Stimulated activated naive CD8-positive, alpha-beta T cell treated with anti-CD3 and anti-CD28 coated beads, Interleukin-15, Interleukin-2, amounts not matched to agents 100 U/mL and 50 U/mL, for 24 hours (primary cell): ENCODE measurements around the gene PHACTR3.
A peak's percentile ranks its signal among the peaks of the same experiment; 100 is the strongest.
"Not testable (repeated sequence)": the region's sequence is repeated elsewhere in the genome, so short reads cannot be mapped to it uniquely, and the experiment has no call there.

ENCODE experiments used
- ATAC-seq: fragments of 150-1000 bp; cut with Tn5 transposase; one replicate; pipeline ENCODE4 v1.10.0; 2021
- DNase-seq: peaks from one replicate; pipeline ENCODE4 v3.0.0; 2021

The PHACTR3 gene

DNA sequence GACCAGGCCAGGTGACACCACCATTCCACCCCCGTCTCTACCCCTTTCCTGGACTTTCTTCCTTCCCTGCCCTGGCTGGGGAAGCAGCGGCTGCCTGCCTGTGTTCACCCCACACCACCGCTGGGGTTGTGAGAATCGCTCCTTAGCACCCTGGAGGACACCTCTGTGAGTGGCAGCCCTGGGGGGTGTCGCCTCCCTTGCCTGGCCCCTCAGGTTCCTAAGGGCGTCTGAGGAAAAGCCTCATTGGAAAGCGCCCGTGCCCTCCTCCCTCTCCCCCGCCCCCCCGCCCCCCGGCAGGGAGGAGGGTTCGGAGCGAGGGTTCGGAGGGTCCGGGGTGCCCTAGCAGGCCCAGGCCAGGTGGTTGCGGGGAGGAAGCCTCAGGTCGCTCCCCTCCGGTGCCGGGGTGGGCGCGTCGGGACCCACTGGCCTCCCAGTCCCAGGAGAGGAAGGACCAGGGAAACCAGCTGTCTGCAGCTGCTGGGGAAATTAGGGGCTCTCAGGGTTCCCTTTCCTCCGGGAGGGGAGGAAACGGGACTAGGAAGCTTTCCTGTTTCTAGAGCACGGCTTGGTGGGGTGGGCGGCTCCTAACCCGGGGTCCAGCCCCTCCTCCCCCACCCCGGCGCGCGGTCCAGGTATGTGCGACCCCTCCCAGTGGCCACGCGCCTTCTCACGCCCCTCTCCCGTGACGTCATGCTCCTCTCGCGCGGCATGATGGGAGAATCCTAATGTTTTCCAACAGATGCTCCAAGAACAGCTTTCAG, at the start of gene PHACTR3:
PHACTR3 (plus strand) TSS at position 760 of the 761 bp plus-strand sequence. CDS start 475 bp downstream, outside the sequence.
- ATAC-seq (no peak), DNase-seq (no peak)

DNA sequence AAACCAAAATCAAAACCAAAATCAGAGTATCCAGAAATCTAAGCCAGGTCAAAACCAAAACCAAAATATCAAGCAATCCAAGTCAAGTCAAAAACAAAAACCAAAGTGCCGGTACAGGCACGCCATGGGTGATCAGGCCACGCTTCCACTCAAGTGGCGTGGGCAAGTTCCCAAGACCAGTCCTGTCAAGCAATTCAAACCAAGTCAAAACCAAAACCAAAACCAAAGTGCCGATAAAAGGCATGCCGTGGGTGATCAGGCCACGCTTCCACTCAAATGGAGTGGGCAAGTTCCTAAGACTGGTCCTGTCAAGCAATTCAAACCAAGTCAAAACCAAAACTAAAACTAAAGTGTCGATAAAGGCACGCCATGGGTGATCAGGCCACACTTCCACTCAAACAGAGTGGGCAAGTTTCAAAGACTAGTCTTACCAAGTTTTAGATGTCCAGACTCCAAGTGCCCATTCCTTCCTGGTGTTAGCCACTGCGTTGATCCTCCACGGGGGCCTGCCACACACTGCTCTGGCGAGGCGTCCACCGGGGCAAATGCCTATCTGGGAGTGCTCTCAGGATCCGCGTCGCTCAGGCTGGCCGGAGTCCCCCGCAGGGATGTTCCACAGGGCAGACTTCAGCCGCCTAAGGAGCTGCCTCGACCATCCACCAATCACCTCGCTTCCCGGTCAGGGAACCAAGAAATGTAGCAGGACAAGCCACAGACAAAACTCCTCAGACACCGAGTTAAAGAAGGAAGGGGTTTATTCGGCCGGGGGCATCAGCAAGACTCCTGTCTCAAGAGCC, 46.4 kb upstream of the PHACTR3 start:
- DNase-seq, ATAC-seq: not testable (repeated sequence)

DNA sequence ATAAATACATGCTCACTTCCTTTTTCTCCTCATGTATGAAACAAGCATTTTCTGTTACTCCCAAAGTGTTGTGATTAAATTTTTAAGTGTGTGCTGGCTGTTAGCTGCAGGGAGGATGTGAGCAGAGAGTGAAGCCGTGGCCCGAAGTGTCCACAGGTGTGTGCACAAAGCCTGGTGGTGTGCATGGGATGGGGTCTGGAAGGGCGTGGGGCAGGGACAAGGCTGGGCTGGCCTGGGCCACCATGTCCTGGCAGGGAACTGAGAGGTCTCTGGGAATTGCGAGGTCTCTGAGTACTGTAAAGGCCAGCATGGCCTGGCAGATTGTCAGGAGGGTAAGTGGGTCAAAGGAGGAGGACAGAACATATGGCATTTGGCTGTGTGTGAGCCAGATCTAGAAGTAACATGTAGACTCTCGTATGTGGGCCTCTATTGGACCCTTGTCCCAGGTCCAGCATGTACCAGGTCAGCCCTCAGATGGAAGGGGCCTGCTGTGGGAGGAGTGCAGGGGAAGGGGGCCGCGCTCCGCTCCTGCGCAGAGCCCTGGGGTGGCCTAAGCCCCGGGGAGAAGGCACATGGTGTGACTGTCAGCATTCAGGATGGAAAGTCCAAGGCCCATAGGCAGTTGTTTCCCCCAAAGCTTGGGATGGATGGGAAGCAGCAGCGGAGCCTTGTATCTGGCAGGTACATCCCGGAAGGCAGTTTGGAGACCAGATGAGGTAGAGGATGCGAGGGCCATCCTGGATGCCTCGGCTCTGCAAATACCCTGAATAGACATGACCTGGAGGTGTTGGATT, 45.1 kb upstream of the PHACTR3 start:
- no peak for ATAC-seq

DNA sequence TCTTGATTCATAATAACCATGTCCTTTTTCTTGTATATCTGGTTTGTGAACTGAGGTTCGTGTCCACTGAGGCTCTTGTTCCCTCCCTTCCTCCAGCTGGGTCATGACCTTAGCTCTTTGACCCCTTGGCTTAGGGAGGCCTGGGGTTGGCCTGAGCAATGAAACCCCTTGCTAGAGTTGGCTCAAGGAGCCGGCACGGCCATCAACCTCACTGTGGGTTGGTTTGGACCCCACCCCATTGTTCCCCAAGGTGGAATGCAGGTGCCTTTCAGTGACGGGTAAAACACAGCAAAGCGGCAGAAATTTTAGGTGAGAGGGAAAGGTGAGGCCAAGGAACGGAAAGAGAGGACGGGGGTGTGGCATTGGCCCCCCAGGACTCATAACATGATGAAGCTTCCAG, 44.5 kb upstream of the PHACTR3 start:
- DNase-seq (no peak), ATAC-seq (no peak)

More for the DNA sequence above, 45.1 kb upstream of the PHACTR3 start:
- no peak for DNase-seq

DNA sequence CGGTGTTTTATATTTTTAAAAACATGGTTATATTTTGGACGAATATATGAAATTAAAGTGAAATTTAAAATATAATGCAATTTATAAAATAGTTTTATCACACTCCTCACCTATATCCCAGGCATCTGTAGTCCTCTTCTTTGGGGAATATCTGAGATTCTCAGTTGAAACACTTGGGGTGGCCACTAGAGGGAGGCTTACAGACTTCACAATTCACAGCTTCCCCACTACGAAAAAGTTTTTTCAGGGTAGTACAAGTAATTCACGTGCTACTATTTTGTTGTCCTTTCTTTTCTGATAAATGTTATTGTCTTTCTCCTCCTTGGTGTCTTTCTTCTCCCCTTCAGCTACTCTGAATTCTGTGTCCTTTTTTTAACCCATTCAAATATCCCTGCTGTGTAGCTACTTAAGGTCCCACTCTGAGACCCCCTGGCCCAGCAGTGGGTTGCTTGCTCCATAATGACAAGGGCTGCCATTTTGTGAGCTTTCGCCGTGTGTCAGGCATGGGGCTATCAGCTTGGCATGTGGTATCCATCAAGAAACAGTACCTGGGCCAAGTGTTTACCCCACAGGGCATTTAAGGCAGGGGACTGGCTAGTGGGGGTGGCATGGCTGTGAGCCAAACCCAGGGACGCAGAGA, 43.6 kb upstream of the PHACTR3 start:
- DNase-seq (no peak), ATAC-seq (no peak)

DNA sequence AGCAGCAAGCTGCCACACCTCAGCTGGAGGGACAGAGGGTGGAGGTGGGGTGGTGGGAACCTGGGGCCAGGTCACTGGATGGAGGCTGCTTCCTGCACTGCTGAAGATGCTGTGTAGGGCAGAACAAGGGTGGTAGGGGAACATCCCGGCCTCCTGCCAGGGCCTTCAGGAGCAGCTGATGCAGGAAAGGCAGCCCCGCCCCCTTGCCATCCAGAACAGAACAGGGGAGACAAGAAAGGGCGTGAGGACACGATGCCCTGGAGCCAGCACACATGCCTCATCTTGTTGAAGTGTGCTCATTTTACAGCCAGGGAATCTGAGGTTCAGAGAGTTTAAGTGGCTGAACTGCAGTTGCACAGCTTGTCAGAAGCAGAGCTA, 43.1 kb upstream of the PHACTR3 start:
- DNase-seq = no peak
- ATAC-seq = no peak

DNA sequence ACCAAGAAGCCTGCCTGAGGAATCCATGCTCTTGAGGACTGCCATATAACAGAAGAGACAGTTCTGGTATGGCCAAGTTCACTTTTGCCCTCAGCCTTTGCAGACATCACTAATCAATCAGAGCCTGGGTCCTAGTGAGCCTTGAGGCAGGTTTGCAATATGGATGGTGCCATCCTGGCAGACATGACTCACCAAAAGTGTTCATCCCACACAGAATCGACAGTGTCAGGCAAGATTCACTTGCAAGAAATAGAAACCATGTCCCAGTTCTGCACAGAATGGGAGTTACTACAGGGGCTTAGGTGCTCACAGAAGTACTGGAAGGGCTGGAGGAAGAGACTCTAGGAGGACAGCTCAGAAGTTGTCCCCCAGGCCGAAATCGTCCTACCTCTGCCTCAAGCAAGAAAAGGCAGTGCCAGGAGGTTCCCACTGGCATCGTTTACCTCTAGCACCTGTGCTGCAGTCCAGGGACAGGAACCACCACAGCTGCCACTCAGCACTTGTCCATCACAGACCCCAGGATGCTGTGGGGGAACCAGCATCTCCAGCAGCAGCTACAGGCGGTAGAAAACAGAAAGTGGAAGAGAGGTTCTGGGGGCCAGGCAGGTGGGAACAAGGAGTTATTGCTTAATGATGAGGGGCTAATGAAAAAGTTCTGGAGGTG, 42.6 kb upstream of the PHACTR3 start:
- no peak for ATAC-seq
- DNase-seq = no peak

DNA sequence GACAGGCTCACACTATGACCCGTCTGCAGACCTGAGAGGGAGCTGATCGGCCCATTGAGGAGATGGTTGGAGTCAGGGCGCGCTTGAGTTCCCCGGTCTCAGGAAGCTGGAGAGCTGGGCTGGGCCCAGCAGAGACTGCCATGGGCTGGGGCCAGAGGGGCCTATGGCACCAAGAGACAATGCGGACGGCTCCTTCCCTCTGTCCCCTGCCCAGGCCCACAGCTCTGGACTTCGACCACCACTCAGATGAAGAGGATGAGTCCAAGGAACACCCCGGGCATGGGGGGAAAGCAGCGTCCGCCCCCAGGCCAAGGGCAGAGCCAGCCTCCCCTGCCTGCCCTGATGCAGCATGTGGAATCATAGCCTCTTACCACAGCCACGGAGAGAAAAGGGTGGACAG, 40.2 kb upstream of the PHACTR3 start:
- ATAC-seq = no peak
- no peak for DNase-seq

DNA sequence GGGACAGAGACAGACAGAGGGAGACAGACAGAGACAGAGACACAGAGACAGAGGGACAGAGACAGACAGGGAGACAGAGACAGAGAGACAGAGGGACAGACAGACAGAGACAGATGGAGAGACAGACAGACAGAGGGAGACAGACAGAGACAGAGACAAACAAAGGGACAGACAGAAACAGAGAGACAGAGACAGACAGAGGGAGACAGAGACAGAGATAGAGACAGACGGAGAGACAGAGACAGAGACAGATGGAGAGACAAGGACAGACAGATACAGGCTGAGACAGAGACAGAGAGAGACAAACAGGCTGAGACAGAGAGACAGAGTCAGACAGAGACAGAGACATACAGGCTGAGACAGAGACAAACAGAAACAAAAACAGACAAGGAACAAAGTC, 39.4 kb upstream of the PHACTR3 start:
- ATAC-seq (no peak), DNase-seq (no peak)

DNA sequence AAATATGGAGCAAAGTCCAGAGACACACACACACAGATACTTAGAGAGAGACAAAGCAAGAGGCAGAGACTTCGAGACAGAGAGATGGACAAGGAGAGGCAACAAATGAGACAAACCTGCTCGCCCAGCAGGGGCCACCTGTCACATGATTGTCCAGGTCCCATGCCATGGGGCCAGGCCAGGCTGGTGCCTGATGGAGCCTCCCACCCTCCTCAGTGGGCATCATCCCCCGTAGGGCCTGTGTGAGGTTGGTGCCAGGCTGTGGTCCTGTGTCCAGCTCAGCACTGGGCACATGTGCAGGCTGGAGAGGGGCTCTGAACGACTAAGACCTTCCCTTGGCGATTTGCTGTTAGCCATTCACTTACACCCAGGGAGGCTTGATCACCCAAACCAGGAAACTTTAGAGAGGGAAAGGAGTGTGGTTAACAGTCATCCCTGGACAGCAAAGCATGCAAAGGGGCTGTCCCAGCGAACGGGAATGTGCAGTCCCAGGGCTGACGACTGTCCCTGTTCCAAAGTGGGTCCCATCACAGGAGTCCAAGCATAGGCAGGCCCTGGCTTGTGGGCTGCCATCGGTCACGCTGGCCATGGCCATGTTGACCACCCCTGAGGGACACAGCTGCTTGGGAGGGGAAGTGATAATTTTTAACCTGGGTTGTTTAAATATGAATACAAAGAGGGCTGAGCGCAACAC, 38.4 kb upstream of the PHACTR3 start:
- ATAC-seq (no peak), DNase-seq (no peak)

DNA sequence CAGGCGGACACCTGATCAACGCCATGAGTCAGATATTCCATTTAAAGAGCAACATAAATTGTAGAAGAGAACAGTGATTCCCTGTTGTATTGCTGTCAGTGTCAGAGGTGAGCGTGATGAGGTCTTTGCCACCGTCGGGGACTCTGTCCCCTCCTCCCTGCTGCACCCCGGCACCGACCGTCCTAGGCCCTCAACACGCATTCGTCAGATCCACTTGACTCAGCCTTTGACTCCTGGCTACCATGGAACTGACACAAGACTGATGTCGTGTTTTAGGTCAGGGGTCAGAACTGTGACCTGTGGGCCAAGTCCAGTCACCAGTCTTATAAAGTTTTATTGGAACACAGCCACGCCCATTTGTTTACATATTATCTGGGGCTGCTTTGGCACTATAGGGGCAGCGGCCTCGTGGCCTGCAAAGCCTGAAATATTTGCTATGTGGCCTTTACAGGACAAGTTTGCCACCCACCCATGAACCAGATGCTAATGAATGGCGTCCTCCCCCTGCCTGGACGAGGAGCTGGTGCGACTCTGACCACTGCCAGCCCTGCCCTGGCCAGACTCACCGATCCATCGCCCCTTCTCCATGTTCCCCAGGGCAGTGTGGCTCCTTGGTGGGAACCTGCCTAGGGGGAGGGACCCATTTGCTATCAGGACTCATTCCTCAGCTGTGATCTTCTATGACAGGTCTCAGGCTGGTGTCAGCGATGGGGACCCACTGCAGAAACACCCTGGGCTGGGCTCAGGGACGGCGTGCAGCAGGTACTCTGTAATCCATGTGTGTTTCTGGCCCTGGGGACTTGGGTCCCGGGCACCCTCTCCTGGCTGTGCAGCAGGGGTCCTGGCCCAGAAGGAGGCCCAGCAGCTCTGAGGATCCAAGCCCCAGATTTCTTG, 37.5 kb upstream of the PHACTR3 start:
- DNase-seq = no peak
- no peak for ATAC-seq

DNA sequence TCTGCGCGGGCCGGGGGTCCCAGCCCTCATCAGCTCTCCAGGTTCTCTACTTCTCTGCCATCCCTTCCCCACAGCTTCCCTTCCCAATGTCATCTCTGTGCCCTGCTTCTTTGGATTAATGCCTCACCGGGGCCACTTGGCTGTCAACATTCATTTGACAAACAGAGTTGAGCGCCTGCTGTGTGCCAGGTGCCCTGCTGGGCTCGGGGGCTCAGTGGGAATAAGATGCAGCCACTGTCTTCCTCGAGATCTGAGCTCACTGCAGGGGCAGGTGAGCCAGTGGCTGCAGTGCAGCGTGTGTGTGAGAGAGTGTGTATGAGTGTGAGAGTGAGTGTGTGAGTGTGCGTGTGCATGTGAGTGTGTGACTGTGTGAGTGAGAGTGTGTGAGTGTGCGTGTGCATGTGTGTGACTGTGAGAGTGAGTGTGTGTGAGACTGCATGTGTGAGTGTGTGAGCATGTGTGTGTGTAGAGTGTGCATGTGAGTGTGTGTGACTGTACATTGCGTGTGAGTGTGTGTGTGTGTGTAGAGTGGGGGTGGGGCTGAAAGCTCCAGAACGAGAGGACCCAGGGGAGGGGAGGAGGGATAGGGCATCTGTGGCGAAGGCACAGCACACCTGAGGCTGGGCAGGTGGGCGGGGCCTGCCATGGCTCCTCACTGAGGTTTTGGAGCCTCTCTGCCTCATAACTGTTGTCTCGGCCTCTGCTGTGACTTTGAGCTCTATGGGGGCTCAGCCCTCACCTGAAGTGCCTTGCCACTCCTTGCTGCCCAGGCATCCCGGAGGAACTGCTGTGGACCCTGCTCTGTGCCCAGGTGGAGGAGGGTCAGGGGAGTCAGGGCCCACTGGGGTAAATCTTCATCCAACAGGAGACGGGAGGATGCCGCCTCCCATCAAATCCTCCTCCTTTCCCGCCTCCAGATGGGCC, 36.5 kb upstream of the PHACTR3 start:
- no peak for DNase-seq

DNA sequence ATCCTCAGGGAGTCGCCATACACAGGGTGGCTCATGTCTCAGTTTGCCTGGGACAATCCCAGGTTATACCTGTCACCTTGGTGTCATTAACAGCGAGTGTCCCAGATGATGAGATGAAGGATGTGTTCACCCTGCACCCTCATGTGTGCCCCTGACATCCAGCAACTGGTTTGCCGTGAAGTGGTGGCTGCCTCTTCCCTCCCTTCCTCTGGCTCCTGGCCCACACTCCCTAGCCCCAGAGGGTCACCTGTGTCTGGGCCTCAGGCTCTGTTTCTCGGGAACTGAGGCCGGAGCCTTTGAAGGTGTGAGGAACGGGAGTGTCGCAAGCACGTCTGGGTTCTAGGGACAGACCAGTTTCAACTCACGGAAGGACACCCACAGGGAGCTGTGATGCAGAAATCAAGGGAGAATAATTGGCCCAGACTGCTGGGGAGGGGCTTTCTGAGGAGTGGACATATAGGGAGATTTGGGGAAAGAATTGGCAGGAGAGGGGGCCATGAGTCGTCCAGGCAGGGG, 35.8 kb upstream of the PHACTR3 start:
- ATAC-seq (no peak), DNase-seq (no peak)

More for the DNA sequence above, 36.5 kb upstream of the PHACTR3 start:
- ATAC-seq = no peak

DNA sequence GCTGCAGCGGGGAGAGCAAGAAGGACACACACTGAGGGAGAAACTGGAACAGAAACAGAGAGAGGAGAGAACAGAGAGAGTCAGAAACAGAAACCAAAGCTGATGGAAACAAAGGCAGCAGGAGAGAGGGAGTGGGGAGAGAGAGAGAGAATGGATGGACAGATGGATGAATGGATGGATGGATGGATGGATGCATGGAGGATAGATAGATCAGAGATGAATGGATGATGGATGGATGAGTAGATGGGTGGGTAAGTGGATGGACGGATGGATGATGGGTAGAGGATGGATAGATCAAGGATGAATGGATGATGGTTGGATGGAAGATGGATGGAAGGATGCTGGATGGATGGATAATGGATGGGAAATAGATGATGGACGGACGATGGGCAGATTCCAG, 35.0 kb upstream of the PHACTR3 start:
- DNase-seq (no peak), ATAC-seq (no peak)

DNA sequence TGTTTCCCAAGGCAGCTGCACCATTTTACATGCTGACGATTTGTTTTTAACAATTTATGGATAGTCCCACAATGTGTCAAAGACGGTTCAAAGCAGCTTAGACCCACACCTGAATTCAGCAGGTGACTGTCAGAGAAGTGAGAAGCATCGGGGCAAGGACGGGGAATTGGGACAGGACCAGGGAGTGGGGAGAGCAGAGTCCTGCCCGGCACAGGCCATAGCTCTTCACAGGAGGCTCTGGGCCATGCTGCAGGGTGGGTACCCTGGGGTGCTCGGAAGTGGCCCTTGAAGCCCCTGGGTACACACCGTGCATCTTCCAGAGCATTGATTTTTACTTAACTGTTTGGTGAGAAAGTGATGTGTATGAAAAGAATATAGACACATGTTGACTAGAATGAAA, 33.2 kb upstream of the PHACTR3 start:
- ATAC-seq (no peak), DNase-seq (no peak)

DNA sequence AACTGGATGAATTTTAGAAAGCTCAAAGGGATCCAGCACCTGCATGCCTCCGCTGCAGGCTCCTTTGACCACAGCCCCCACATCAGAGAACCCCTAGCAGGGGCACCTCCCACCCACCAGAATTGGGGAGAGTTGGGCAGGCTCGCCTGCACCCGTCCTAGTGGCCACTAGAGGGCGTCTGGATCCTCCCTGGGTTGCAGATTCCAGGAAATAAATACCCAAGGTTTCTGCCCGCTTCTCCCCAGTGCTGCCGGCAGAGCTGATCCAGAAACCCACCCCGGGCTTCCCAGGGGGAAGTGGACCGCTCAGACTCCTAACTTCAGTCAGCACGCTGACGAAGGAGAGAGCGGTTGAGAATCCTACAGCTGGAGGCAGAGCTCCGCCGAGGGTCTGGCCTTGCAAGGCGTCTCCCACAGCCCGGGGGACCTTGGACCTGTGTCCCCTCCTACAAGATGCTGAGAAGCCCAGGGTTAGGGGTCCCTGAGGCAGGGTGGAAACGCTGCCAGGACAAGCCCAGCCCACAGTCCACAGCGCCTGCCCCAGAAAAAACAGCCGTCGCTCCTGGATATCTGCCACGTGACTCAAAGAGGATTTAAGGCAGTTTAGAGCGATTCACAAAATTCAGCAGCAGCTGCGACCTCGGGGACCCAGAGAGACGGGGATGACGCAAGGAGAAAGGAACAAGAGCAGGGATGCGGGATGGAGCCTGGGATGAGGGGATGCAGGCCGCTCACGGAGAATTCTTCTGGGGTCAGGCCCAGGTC, 32.6 kb upstream of the PHACTR3 start:
- DNase-seq (peak; percentile 70), ATAC-seq (no peak)

DNA sequence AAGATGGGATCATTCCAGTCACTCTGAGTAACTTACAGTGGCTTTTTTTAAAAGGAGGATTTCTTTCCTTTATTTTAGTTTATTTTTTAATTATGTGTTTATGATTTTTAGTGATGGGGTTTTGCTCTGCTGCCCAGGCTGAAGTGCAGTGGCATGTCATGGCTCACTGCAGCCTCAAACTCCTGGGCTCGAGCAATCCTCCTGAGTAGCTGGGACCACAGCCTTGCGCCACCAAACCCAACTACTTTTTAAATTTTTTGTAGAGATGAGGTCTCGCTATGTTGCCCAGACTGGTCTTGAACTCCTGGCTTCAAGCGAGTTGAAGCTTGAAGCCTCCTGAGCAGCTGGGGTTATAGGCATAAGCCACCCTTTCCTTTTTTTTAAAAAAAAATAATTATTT, 31.8 kb upstream of the PHACTR3 start:
- ATAC-seq (no peak), DNase-seq (no peak)

DNA sequence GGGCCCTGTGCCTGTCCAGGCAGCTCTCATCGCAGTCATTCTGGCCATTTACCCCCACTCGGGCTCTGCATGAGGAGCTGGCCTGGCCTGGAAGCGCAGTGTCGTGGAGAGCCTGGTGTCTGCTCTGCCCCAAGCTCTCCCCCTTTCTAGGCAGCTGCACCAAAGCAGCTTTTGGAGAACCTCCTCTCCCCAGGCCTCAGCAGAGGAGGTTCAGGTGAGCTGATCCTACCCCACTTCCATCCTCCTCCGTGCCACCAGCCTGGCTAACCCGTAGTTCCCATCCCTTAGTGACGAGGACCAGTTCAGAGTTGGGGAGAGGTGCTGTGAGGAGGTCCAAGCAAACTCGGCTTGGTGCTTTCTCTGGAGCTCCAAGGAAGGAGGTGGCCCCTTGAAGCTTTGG, 30.5 kb upstream of the PHACTR3 start:
- no peak for ATAC-seq
- DNase-seq = no peak
